Endodermal cell (in vitro differentiated cells): ENCODE measurements around the gene FAM221B. TPM values are rescaled to one million over a fixed set of nuclear protein-coding genes. Genes with fewer than 3 reads are reported as not detected.
A peak's percentile ranks its signal among the peaks of the same experiment; 100 is the strongest.

Experiments used
- DNase-seq: peaks from one replicate; pipeline ENCODE4 v3.0.0-alpha.2; 2017
- H3K27ac ChIP-seq: 2 replicates; pipeline ENCODE4 v1.5.1; 2013; ENCODE audit warnings: mild to moderate bottlenecking, low read depth, low read length, moderate library complexity
- H3K27me3 ChIP-seq: 2 replicates; pipeline ENCODE4 v1.6.1; 2013; ENCODE audit warnings: mild to moderate bottlenecking, low read length, moderate library complexity; ENCODE audit not compliant: insufficient read depth, control insufficient read depth, poor library complexity, severe bottlenecking
- H3K36me3 ChIP-seq: 2 replicates; pipeline ENCODE4 v1.7.0; 2013; ENCODE audit warnings: mild to moderate bottlenecking, low read length, moderate library complexity; ENCODE audit not compliant: control insufficient read depth, insufficient read depth
- H3K4me1 ChIP-seq: one replicate; pipeline ENCODE4 v1.7.0; 2013; ENCODE audit warnings: low read length; ENCODE audit not compliant: control insufficient read depth, insufficient read depth
- H3K4me3 ChIP-seq: 2 replicates; pipeline ENCODE4 v1.5.1; 2013; ENCODE audit warnings: mild to moderate bottlenecking, low read length, moderate library complexity
- H3K9ac ChIP-seq: 2 replicates; pipeline ENCODE4 v1.6.1; 2013; ENCODE audit warnings: mild to moderate bottlenecking, low read length, moderate library complexity; ENCODE audit not compliant: poor library complexity, severe bottlenecking; ENCODE audit errors: extremely low read depth
- H3K9me3 ChIP-seq: 2 replicates; pipeline ENCODE4 v1.6.1; 2013; ENCODE audit warnings: mild to moderate bottlenecking, low read length, moderate library complexity; ENCODE audit not compliant: control insufficient read depth
- H3K27ac Mint-ChIP-seq: 2 replicates; pipeline ENCODE4 v1.8.0; 2020; ENCODE audit warnings: mixed read lengths
- H3K27me3 Mint-ChIP-seq: 2 replicates; pipeline ENCODE4 v1.8.0; 2021; ENCODE audit warnings: mild to moderate bottlenecking, mixed read lengths; ENCODE audit not compliant: insufficient read depth
- H3K36me3 Mint-ChIP-seq: 2 replicates; pipeline ENCODE4 v1.8.0; 2020; ENCODE audit warnings: low read depth, mixed read lengths
- H3K4me1 Mint-ChIP-seq: 2 replicates; pipeline ENCODE4 v1.8.0; 2020; ENCODE audit warnings: mixed read lengths
- H3K4me3 Mint-ChIP-seq: 2 replicates; pipeline ENCODE4 v1.8.0; 2020; ENCODE audit warnings: mild to moderate bottlenecking, moderate library complexity, mixed read lengths
- H3K9me3 Mint-ChIP-seq: 2 replicates; pipeline ENCODE4 v1.8.0; 2020; ENCODE audit warnings: mild to moderate bottlenecking, mixed read lengths
- WGBS, 2 experiments: methylation state at CpG; one replicate each; pipeline versions ENCODE4 v1.1.5 to v1.1.7; 2013; ENCODE audit warnings: missing lambda C conversion rate in 2 of 2, mixed read lengths in 1 of 2; ENCODE audit not compliant: insufficient coverage in 1 of 2, insufficient read length in 1 of 2; 5-methylcytosine and 5-hydroxymethylcytosine counted together
- total RNA-seq, 2 donors: library from RNA; stranded (reverse); fragmentation: NEBNext Ultra II Directional in 1 of 2; extraction: Animal tissue kit (Norgen Biotek cat#: 25700) in 1 of 2; gene quantifications; 2 replicates in 1 of 2; 3 replicates in 1 of 2; pipeline ENCODE4 v1.2.1, GENCODE V29; 2021
- TF ChIP-seq, protein P1 (sequence below): fragments of 200-600 bp; sonication (generic); conservative IDR thresholded peaks from 2 replicates; pipeline ENCODE4 v1.5.0; 2021; ENCODE audit warnings: antibody characterized with exemption, mild to moderate bottlenecking

Gene FAM221B
- total RNA-seq, 2 donors from 2014 or later, result 0.22 TPM; not detected in 1

- Histone ChIP-seq H3K36me3 (no peaks in the 10 kb centered on the region), H3K27me3 (no peaks in the 10 kb centered on the region), H3K9me3 (no peaks in the 10 kb centered on the region), H3K4me3 (peak overlapping the region; percentile 83), H3K4me1 (no peaks in the 10 kb centered on the region), H3K27ac (no peak overlapping the region), H3K9ac (peak overlapping the region; percentile 33)
- Mint-ChIP-seq H3K27me3 (peaks cover 8% of the 10 kb centered on the region), H3K4me3 (peak overlapping the region; percentile 75), H3K4me1 (peaks cover 13% of the 10 kb centered on the region), H3K36me3 (no peaks in the 10 kb centered on the region), H3K9me3 (no peaks in the 10 kb centered on the region), H3K27ac (peak overlapping the region; percentile 10)
- TF ChIP-seq, protein P1, sequence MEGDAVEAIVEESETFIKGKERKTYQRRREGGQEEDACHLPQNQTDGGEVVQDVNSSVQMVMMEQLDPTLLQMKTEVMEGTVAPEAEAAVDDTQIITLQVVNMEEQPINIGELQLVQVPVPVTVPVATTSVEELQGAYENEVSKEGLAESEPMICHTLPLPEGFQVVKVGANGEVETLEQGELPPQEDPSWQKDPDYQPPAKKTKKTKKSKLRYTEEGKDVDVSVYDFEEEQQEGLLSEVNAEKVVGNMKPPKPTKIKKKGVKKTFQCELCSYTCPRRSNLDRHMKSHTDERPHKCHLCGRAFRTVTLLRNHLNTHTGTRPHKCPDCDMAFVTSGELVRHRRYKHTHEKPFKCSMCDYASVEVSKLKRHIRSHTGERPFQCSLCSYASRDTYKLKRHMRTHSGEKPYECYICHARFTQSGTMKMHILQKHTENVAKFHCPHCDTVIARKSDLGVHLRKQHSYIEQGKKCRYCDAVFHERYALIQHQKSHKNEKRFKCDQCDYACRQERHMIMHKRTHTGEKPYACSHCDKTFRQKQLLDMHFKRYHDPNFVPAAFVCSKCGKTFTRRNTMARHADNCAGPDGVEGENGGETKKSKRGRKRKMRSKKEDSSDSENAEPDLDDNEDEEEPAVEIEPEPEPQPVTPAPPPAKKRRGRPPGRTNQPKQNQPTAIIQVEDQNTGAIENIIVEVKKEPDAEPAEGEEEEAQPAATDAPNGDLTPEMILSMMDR, result no peak
- 72% methylated on average over 2 of the region's 2 CpGs; no CpG with 5 or more reads in 1 of the 2 experiments for WGBS, 2 experiments
- DNase-seq, result no peak
These were observed 1.2 kb upstream of the FAM221B start for GRCh38 chr9:35829764-35830096.

DNA sequence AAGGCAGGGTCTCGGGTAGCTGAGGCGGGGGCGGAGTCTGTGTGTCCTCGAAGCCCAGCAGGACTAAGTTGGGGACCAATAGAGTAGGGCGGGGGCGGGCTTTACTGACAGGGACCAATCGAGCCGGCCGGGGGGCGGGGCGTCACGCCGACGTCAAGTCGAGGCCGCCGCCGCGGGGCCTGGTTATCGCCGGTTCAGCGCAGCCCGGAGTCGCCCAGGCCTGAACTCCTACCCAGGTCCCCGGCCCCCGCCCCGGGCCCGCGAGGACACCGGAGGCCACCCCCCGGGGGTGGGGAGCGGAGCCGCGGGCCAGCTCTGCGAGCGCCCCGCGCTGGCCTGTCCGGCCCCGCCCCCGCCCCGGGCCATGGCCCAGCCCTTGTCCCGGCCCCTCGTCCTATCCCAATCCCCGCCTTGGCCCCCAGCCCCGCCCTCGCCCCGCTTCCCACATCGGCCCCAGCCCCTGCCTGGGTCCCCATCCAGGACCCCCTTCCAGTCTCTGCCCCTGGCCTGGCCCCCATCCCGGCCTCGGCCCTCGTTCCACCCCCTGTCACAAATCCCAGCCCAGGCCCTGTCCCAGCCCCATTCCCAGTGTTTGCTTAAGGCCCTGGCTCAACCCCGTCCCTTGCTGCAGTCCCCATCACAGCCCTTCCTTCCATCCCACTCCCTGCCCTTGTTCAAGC, 692 bp upstream of the FAM221B start, which contains the start of gene TMEM8B:
TSS of gene TMEM8B (plus strand) at position 145 of the 680 bp plus-strand sequence. CDS start at position 365, 220 bp downstream.
- Mint-ChIP-seq H3K4me1 (peaks cover 13% of the 10 kb centered on the region), H3K36me3 (no peaks in the 10 kb centered on the region), H3K27me3 (peaks cover 8% of the 10 kb centered on the region), H3K4me3 (peak within 1 kb of the TSS; percentile 75), H3K9me3 (no peaks in the 10 kb centered on the region), H3K27ac (peak within 1 kb of the TSS; percentile 90)
- no peaks in the 10 kb centered on the region for H3K27me3 ChIP-seq
- H3K27ac ChIP-seq, result peak within 1 kb of the TSS; percentile 88
- H3K36me3 ChIP-seq, result no peaks in the 10 kb centered on the region
- TF ChIP-seq, protein P1, result no peak
- WGBS, 2 experiments, result 0% methylated on average over 9 to 53 of the region's 53 CpGs
- DNase-seq, result peak; percentile 98
- no peaks in the 10 kb centered on the region for H3K4me1 ChIP-seq
- H3K9ac ChIP-seq, result peak within 1 kb of the TSS; percentile 71
- H3K4me3 ChIP-seq, result peak within 1 kb of the TSS; percentile 83
- H3K9me3 ChIP-seq, result no peaks in the 10 kb centered on the region

GRCh38 chr9:35827486-35827885, 1.0 kb downstream of the FAM221B start:
- peaks cover 8% of the 10 kb centered on the region for H3K27me3 Mint-ChIP-seq
- DNase-seq, result no peak
- TF ChIP-seq, protein P1, result no peak
- Histone ChIP-seq H3K27ac (no peak overlapping the region), H3K36me3 (no peaks in the 10 kb centered on the region), H3K4me1 (no peaks in the 10 kb centered on the region), H3K9me3 (no peaks in the 10 kb centered on the region), H3K9ac (no peak overlapping the region), H3K4me3 (no peak overlapping the region), H3K27me3 (no peaks in the 10 kb centered on the region)
- no peak overlapping the region for H3K4me3 Mint-ChIP-seq
- H3K9me3 Mint-ChIP-seq, result no peaks in the 10 kb centered on the region
- 89% methylated on average over 3 of the region's 3 CpGs; no CpG with 5 or more reads in 1 of the 2 experiments for WGBS, 2 experiments
- no peak overlapping the region for H3K27ac Mint-ChIP-seq
- no peaks in the 10 kb centered on the region for H3K36me3 Mint-ChIP-seq
- H3K4me1 Mint-ChIP-seq, result peaks cover 13% of the 10 kb centered on the region
